Measurements from ENCODE around the gene U2AF2. TPM values are rescaled to one million over a fixed set of nuclear protein-coding genes. Genes with fewer than 3 reads are reported as not detected.
A peak's percentile ranks its signal among the peaks of the same experiment; 100 is the strongest.

Gene U2AF2
- total and polyA plus RNA-seq, 9 of the 15 experiments (the other 6 are each of a cell fraction or from before 2014, with no cell fraction given): 3.0 to 331 (median 157) TPM

DNA sequence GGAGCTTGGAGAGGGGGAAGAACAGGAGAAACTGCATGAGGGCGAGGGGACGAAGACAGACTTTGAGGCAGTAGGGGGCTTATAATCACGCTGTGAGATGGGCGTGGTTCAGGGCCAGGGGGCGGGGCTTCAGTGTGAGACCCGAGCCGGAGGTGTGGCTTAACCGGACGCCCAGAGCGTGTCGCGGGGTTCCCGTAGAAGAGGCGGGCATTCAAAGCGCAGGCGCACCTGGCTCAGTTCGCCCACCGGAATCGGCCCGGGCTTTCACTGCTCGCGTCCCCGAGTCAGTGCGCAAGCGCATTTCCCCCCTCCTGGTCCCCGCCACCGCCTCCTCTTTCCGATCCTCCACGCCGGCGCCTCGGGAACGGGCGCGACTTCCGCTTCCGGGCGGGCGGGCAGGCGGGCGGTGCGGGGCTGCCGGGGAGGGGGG, 49.6 kb upstream of the U2AF2 start (continued):
- TF ChIP-seq, protein P1, sequence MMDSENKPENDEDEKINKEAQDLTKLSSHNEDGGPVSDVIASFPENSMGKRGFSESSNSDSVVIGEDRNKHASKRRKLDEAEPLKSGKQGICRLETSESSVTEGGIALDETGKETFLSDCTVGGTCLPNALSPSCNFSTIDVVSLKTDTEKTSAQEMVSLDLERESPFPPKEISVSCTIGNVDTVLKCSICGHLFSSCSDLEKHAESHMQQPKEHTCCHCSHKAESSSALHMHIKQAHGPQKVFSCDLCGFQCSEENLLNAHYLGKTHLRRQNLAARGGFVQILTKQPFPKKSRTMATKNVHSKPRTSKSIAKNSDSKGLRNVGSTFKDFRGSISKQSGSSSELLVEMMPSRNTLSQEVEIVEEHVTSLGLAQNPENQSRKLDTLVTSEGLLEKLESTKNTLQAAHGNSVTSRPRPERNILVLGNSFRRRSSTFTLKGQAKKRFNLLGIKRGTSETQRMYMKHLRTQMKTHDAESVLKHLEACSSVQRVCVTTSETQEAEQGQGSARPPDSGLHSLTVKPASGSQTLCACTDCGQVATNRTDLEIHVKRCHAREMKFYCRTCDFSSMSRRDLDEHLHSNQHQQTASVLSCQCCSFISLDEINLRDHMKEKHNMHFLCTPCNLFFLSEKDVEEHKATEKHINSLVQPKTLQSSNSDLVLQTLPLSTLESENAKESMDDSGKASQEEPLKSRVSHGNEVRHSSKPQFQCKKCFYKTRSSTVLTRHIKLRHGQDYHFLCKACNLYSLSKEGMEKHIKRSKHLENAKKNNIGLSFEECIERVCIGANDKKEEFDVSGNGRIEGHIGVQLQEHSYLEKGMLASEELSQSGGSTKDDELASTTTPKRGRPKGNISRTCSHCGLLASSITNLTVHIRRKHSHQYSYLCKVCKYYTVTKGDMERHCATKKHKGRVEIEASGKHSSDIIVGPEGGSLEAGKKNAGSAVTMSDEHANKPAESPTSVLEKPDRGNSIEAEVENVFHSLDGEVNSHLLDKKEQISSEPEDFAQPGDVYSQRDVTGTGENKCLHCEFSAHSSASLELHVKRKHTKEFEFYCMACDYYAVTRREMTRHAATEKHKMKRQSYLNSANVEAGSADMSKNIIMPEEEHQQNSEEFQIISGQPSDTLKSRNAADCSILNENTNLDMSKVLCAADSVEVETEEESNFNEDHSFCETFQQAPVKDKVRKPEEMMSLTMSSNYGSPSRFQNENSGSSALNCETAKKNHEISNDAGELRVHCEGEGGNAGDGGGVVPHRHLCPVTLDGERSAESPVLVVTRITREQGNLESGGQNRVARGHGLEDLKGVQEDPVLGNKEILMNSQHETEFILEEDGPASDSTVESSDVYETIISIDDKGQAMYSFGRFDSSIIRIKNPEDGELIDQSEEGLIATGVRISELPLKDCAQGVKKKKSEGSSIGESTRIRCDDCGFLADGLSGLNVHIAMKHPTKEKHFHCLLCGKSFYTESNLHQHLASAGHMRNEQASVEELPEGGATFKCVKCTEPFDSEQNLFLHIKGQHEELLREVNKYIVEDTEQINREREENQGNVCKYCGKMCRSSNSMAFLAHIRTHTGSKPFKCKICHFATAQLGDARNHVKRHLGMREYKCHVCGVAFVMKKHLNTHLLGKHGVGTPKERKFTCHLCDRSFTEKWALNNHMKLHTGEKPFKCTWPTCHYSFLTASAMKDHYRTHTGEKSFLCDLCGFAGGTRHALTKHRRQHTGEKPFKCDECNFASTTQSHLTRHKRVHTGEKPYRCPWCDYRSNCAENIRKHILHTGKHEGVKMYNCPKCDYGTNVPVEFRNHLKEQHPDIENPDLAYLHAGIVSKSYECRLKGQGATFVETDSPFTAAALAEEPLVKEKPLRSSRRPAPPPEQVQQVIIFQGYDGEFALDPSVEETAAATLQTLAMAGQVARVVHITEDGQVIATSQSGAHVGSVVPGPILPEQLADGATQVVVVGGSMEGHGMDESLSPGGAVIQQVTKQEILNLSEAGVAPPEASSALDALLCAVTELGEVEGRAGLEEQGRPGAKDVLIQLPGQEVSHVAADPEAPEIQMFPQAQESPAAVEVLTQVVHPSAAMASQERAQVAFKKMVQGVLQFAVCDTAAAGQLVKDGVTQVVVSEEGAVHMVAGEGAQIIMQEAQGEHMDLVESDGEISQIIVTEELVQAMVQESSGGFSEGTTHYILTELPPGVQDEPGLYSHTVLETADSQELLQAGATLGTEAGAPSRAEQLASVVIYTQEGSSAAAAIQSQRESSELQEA (IDR thresholded peaks at IDR 0.05; ENCODE audit: low read depth): peak; percentile 86
- TF ChIP-seq, protein P2, sequence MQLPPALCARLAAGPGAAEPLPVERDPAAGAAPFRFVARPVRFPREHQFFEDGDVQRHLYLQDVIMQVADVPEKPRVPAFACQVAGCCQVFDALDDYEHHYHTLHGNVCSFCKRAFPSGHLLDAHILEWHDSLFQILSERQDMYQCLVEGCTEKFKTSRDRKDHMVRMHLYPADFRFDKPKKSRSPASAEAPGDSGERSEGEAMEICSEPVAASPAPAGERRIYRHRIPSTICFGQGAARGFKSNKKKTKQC (CRISPR knock-in tag; IDR thresholded peaks at IDR 0.05): no peak
- no peak for TF ChIP-seq NUFIP1 (IDR thresholded peaks at IDR 0.05; ENCODE audit: partially characterized antibody)
- TF ChIP-seq, protein P3, sequence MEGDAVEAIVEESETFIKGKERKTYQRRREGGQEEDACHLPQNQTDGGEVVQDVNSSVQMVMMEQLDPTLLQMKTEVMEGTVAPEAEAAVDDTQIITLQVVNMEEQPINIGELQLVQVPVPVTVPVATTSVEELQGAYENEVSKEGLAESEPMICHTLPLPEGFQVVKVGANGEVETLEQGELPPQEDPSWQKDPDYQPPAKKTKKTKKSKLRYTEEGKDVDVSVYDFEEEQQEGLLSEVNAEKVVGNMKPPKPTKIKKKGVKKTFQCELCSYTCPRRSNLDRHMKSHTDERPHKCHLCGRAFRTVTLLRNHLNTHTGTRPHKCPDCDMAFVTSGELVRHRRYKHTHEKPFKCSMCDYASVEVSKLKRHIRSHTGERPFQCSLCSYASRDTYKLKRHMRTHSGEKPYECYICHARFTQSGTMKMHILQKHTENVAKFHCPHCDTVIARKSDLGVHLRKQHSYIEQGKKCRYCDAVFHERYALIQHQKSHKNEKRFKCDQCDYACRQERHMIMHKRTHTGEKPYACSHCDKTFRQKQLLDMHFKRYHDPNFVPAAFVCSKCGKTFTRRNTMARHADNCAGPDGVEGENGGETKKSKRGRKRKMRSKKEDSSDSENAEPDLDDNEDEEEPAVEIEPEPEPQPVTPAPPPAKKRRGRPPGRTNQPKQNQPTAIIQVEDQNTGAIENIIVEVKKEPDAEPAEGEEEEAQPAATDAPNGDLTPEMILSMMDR (IDR thresholded peaks at IDR 0.05 in 2 of 3, conservative IDR thresholded peaks at IDR 0.05 in 1 of 3; ENCODE audit: insufficient read depth in 2 of 3, low read depth in 1 of 3, low read length in 3 of 3): no peak
- no peak for TF ChIP-seq ZNF431 (CRISPR knock-in tag; IDR thresholded peaks at IDR 0.05)
- TF ChIP-seq TRIM24 (IDR thresholded peaks at IDR 0.05): no peak
- TF ChIP-seq, protein P4, sequence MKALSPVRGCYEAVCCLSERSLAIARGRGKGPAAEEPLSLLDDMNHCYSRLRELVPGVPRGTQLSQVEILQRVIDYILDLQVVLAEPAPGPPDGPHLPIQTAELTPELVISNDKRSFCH (CRISPR knock-in tag; IDR thresholded peaks at IDR 0.05): no peak
- TF ChIP-seq, protein P4 (tag; IDR thresholded peaks at IDR 0.05): no peak
- TF ChIP-seq CREB1 (IDR thresholded peaks at IDR 0.05): peak; percentile 29; the same call in 1 of the 2 replicates
- no peak; the same call in 1 of the 2 replicates for TF ChIP-seq CREB1 (CRISPR knock-in tag; IDR thresholded peaks at IDR 0.05)
- TF ChIP-seq FOXM1 (IDR thresholded peaks at IDR 0.05; ENCODE audit: low read depth): no peak
- no peak for TF ChIP-seq FOXM1 (CRISPR knock-in tag; IDR thresholded peaks at IDR 0.05; ENCODE audit: low read depth)
- TF ChIP-seq HOXB6 (CRISPR knock-in tag; IDR thresholded peaks at IDR 0.05; ENCODE audit: borderline replicate concordance): no peak
- no peak for TF ChIP-seq ZSCAN29 (IDR thresholded peaks at IDR 0.05)

All from K562 (cell line).